ENCODE measurements around the gene RSPH6A.

RSPH6A gene

DNA sequence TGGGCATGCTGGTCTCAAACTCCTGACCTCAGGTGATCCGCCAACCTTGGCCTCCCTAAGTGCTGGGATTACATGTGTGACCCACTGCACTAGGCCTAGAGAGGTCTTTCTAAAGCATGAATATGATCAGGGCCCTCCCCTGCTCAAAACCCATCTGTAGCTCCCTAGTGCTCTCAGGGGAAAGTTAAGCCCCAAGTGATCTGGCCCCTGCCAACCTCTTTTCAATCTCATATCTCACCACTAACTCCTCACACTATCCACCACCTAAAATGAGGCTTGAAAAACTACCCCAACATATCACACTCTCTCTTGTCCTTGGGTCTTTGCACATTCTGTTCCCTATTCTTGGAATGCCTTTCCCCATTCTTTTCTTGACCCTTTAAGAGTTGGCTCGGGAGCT lies 20.5 kb downstream of the RSPH6A start:
- no peak for DNase-seq (ENCODE audit: extremely low read depth, insufficient read length)
- Histone ChIP-seq H3K4me3 (replicated peaks; ENCODE audit: low read depth, low read length) (no peak overlapping the region), H3K27me3 (replicated peaks; ENCODE audit: control insufficient read depth, insufficient read depth, low read length) (no peaks in the 10 kb centered on the region), H3K36me3 (ENCODE audit: control insufficient read depth, insufficient read depth, low read length) (peaks cover 4% of the 10 kb centered on the region)
- TF ChIP-seq, protein P1, sequence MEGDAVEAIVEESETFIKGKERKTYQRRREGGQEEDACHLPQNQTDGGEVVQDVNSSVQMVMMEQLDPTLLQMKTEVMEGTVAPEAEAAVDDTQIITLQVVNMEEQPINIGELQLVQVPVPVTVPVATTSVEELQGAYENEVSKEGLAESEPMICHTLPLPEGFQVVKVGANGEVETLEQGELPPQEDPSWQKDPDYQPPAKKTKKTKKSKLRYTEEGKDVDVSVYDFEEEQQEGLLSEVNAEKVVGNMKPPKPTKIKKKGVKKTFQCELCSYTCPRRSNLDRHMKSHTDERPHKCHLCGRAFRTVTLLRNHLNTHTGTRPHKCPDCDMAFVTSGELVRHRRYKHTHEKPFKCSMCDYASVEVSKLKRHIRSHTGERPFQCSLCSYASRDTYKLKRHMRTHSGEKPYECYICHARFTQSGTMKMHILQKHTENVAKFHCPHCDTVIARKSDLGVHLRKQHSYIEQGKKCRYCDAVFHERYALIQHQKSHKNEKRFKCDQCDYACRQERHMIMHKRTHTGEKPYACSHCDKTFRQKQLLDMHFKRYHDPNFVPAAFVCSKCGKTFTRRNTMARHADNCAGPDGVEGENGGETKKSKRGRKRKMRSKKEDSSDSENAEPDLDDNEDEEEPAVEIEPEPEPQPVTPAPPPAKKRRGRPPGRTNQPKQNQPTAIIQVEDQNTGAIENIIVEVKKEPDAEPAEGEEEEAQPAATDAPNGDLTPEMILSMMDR (IDR thresholded peaks at IDR 0.05; ENCODE audit: insufficient read depth, low read length, poor library complexity, severe bottlenecking): no peak

DNA sequence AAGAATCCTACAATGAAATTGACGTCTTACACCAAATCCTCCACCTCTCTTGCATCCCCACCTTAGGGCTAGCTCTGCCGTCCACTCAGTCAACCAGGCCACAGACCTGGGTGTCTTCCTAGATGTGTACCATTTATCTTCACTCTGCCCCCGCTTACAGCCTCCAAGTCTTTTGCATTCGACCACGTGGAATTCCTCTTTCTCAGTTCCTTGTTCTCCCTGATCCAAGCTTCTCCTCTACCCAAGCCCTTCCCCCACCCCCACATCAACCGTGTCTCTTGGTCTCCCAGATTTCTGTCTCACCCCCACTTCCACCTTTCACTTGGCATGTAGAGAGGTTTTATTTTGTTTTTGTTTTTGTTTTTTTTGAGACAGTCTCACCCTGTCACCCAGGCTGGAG lies 21.2 kb downstream of the RSPH6A start:
- H3K36me3 ChIP-seq (ENCODE audit: control insufficient read depth, insufficient read depth, low read length): peaks cover 6% of the 10 kb centered on the region
- TF ChIP-seq, protein P1 (IDR thresholded peaks at IDR 0.05; ENCODE audit: insufficient read depth, low read length, poor library complexity, severe bottlenecking): no peak
- no peaks in the 10 kb centered on the region for H3K27me3 ChIP-seq (replicated peaks; ENCODE audit: control insufficient read depth, insufficient read depth, low read length)
- H3K4me3 ChIP-seq (replicated peaks; ENCODE audit: low read depth, low read length): no peak overlapping the region
- no peak for DNase-seq (ENCODE audit: extremely low read depth, insufficient read length)

DNA sequence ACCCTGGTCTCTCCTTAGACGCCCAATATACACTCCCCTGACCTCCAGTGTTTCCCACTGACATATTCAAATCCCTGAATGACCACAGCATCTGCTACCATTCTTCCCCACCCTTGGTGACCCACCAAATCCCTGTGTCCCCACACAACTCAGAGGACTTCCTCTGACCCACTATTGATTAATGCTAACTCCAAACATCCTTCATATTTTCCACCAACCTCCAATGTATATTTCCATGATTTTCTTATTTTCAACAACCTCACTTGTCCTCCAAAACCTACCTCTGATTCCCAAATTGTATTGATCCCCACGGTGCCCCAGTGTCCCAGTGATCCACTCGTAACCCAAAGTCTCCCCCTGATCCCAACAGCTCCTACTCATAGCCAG lies 21.9 kb downstream of the RSPH6A start:
- TF ChIP-seq, protein P1 (IDR thresholded peaks at IDR 0.05; ENCODE audit: insufficient read depth, low read length, poor library complexity, severe bottlenecking): no peak
- Histone ChIP-seq H3K4me3 (replicated peaks; ENCODE audit: low read depth, low read length) (0 out of 2 replicates have a peak overlapping the region, but pooled peaks have one; percentile 35), H3K27me3 (replicated peaks; ENCODE audit: control insufficient read depth, insufficient read depth, low read length) (no peaks in the 10 kb centered on the region), H3K36me3 (ENCODE audit: control insufficient read depth, insufficient read depth, low read length) (peaks cover 9% of the 10 kb centered on the region)
- DNase-seq (ENCODE audit: extremely low read depth, insufficient read length): no peak

DNA sequence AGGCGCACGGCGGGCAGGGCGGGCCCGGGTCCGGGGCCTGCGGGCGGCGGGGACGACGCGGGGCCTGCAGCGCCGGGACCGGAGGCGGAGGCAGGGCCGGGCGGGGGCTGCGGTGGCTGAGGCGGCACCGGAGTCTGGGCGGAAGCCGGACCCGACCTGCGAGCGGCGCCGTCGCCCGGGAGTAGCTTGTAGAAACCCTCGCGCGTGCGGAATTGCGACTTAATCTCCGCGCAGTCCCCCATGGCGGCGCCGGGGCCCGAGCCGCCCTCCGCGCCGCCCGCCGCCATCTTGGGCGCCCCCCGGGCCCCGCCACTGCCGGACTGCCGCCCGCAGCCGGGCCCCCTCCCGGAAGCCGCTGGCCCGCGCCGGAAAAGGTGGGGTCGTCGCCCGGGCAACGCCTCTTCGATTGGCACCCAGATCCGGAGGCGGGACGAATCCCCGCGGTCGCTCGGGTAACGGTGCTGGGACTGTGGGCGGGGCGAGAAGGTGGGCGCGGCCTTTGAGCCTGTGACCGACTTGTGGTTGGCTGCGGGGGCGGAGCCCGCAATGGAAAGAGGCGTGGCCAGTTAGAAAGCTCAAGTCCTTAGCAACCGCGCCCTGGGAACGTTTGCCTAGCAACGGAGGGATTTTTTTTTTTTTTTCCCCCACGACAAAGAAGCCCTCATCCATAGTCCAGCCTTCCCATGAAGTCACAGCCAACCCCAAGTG lies 22.5 kb downstream of the RSPH6A start, which contains the start of gene DMWD:
Gene DMWD (minus strand): TSS at position 376 of the 708 bp plus-strand sequence. CDS start 89 bp downstream, at position 287.
- H3K4me3 ChIP-seq (replicated peaks; ENCODE audit: low read depth, low read length): peak within 1 kb of the TSS; percentile 87
- H3K36me3 ChIP-seq (ENCODE audit: control insufficient read depth, insufficient read depth, low read length): peaks cover 11% of the 10 kb centered on the region
- H3K27me3 ChIP-seq (replicated peaks; ENCODE audit: control insufficient read depth, insufficient read depth, low read length): no peaks in the 10 kb centered on the region
- DNase-seq (ENCODE audit: extremely low read depth, insufficient read length): peak; percentile 99
- TF ChIP-seq, protein P1 (IDR thresholded peaks at IDR 0.05; ENCODE audit: insufficient read depth, low read length, poor library complexity, severe bottlenecking): no peak

DNA sequence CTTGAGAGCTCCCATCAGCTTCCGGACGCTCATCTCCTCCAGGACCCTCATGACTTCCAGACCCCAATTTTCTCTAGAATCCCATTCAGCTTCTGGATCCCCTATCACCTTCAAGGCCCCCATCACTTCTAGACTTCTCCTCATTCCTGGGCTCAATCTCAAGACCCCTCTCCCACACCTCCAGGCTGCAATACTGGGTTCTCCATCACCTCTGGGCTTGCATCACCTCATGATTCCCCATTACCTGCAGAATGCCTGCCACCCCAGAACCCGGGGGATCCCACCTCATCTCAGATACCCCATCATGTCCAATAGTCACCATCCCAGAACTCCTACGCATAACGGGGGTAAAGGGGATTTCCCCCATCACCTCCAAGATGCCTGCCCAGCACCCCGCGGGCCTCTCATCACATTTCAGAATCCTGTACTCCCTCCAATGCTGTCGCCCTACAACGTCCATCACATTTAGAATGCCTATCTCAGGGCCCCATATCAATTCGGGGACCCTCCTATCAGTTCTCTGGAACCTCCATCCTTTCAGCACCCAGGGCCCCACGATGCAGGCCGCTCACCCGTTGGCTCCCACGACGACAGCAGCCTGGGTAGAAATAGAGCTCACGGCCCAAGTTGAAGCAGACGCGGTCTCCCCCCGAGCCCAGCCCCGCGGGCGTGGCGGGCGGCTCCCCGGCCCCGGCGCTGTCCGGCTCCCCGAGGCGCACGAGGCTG lies 23.2 kb downstream of the RSPH6A start:
- no peak for DNase-seq (ENCODE audit: extremely low read depth, insufficient read length)

More for the DNA sequence above, 23.2 kb downstream of the RSPH6A start:
- H3K36me3 ChIP-seq (ENCODE audit: control insufficient read depth, insufficient read depth, low read length): peaks cover 16% of the 10 kb centered on the region
- TF ChIP-seq, protein P1 (IDR thresholded peaks at IDR 0.05; ENCODE audit: insufficient read depth, low read length, poor library complexity, severe bottlenecking): no peak
- peak overlapping the region; percentile 87 for H3K4me3 ChIP-seq (replicated peaks; ENCODE audit: low read depth, low read length)
- no peaks in the 10 kb centered on the region for H3K27me3 ChIP-seq (replicated peaks; ENCODE audit: control insufficient read depth, insufficient read depth, low read length)

Data from GM06990 (cell line).